K562 (cell line): ENCODE data around the gene TNIP2. TPM values are rescaled to one million over a fixed set of nuclear protein-coding genes. Genes with fewer than 3 reads are reported as not detected.

Source experiments
- ATAC-seq: fragments of 200-7000 bp; cut with Tn5 transposase; 3 replicates; pipeline ENCODE4 v1.9.1; 2020; ENCODE audit warnings: moderate library complexity
- BruUV-seq: library from RNA; stranded (reverse); fragments of 400-500 nt; replicated peaks from 2 replicates; lab custom pipeline; 2021; lab: Mats Ljungman, UMichigan
- CTCF ChIA-PET: fragments of 300-600 bp; formaldehyde crosslinking; extraction: SDS; loops from one replicate; lab custom pipeline; 2021; ENCODE audit warnings: low intra/inter-chr PET ratio; lab: Yijun Ruan, JAX
- POLR2A ChIA-PET: fragments of 300-600, 350-650 bp; sonication (Branson Sonifier 250); formaldehyde crosslinking; extraction: SDS; loops from one replicate; lab custom pipeline; 2021; ENCODE audit warnings: antibody characterized with exemption, inconsistent platforms; lab: Yijun Ruan, JAX
- DNase-seq, 4 experiments: peaks; one replicate each; pipeline versions ENCODE4 v3.0.0 to v3.0.0-alpha.2; 2011 to 2018; ENCODE audit warnings: low spot score in 3 of 4, mixed read lengths in 3 of 4; ENCODE audit errors: extremely low read depth in 1 of 4
- FAIRE-seq: peaks from 2 replicates; lab custom pipeline; 2011; peaks lifted over from hg19 to GRCh38; lab: Jason Lieb, UNC
- H2AFZ ChIP-seq: 2 replicates; pipeline ENCODE4 v1.6.0; 2011; ENCODE audit warnings: low read depth, low read length, control low read depth, inconsistent platforms
- H3K27ac ChIP-seq: fragments of 200-600 bp; 3 replicates; pipeline ENCODE4 v1.8.0; 2011; ENCODE audit warnings: low read depth, mild to moderate bottlenecking, control low read depth, inconsistent platforms, low read length, moderate library complexity, mixed read lengths; ENCODE audit errors: extremely low read depth
- H3K27me3 ChIP-seq, 2 experiments: fragments of 300-600 bp in 1 of 2; 2 replicates in 1 of 2; 3 replicates in 1 of 2; pipeline versions ENCODE4 v1.6.0 to v1.8.0; 2011; ENCODE audit warnings: inconsistent platforms in 2 of 2, low read length in 2 of 2, mild to moderate bottlenecking in 1 of 2, mixed read lengths in 1 of 2, moderate library complexity in 1 of 2; ENCODE audit not compliant: control insufficient read depth in 2 of 2, insufficient read depth in 2 of 2
- H3K36me3 ChIP-seq: fragments of 300-600 bp; 3 replicates; pipeline ENCODE4 v1.8.0; 2011; ENCODE audit warnings: mild to moderate bottlenecking, low read length, inconsistent platforms; ENCODE audit not compliant: control insufficient read depth, insufficient read depth
- H3K4me1 ChIP-seq, 2 experiments: fragments of 200-600 bp in 1 of 2; replicated peaks in 1 of 2; 2 replicates in 1 of 2; 3 replicates in 1 of 2; pipeline versions ENCODE4 v1.5.1 to v1.8.0; 2011; ENCODE audit warnings: inconsistent platforms in 2 of 2, low read length in 2 of 2, mild to moderate bottlenecking in 1 of 2, mixed read lengths in 1 of 2, moderate library complexity in 1 of 2; ENCODE audit not compliant: control insufficient read depth in 2 of 2, insufficient read depth in 2 of 2
- H3K4me2 ChIP-seq: 2 replicates; pipeline ENCODE4 v1.6.1; 2011; ENCODE audit warnings: low read length, control low read depth, inconsistent platforms, mixed read lengths; ENCODE audit not compliant: insufficient read depth
- H3K4me3 ChIP-seq: fragments of 200-600 bp; sonication (generic), shearing (Covaris generic); 2 replicates; pipeline ENCODE4 v1.5.1; 2016; ENCODE audit warnings: control low read depth, inconsistent platforms
- H3K79me2 ChIP-seq: fragments of 200-600 bp; 3 replicates; pipeline ENCODE4 v1.8.0; 2011; ENCODE audit warnings: low read length, inconsistent platforms; ENCODE audit not compliant: control insufficient read depth, insufficient read depth
- H3K9ac ChIP-seq, 2 experiments: 2 replicates each; pipeline versions ENCODE4 v1.6.0 to v1.6.1; 2011; ENCODE audit warnings: low read depth in 2 of 2, low read length in 2 of 2, control low read depth in 1 of 2, inconsistent platforms in 1 of 2, mild to moderate bottlenecking in 1 of 2, mixed read lengths in 1 of 2; ENCODE audit not compliant: insufficient read depth in 1 of 2
- H3K9me1 ChIP-seq: one replicate; pipeline ENCODE4 v1.6.0; 2011; ENCODE audit warnings: inconsistent platforms, mild to moderate bottlenecking, low read length, moderate library complexity; ENCODE audit not compliant: control insufficient read depth, insufficient read depth
- H3K9me3 ChIP-seq: replicated peaks from 2 replicates; pipeline ENCODE4 v1.5.1; 2011; ENCODE audit warnings: low read depth, low read length, inconsistent platforms; ENCODE audit not compliant: control insufficient read depth, insufficient read depth
- H4K20me1 ChIP-seq: replicated peaks from 2 replicates; pipeline ENCODE4 v1.6.1; 2011; ENCODE audit warnings: low read length, inconsistent platforms, mixed read lengths; ENCODE audit not compliant: control insufficient read depth, insufficient read depth
- E2F6 ChIP-seq, 2 experiments: IDR thresholded peaks; 2 replicates each; pipeline ENCODE4 v1.6.1; 2011; ENCODE audit warnings: borderline replicate concordance in 1 of 2, control low read depth in 1 of 2, low read depth in 1 of 2, low read length in 1 of 2, mild to moderate bottlenecking in 1 of 2, mixed read lengths in 1 of 2, moderate library complexity in 1 of 2; ENCODE audit not compliant: insufficient read depth in 1 of 2, insufficient read length in 1 of 2, poor library complexity in 1 of 2, severe bottlenecking in 1 of 2; ENCODE audit errors: extremely low read depth in 1 of 2
- MAX ChIP-seq: sonication (generic); formaldehyde crosslinking; IDR thresholded peaks from 2 replicates; pipeline ENCODE4 v1.9.0; 2022; ENCODE audit warnings: mild to moderate bottlenecking, missing genetic modification reagents
- ZNF239 ChIP-seq: fragments of 250-450 bp; sonication (Bioruptor Pico); IDR thresholded peaks from 2 replicates; pipeline ENCODE4 v1.4.0; 2020; ENCODE audit warnings: mild to moderate bottlenecking
- WGBS: fragments of 100-300 bp; shearing (Covaris generic); methylation state at CpG from one replicate; pipeline ENCODE4 v1.1.6; 2016; ENCODE audit warnings: low coverage, mixed read lengths; ENCODE audit not compliant: insufficient coverage; ENCODE audit errors: missing lambda C conversion rate; 5-methylcytosine and 5-hydroxymethylcytosine counted together
- in situ Hi-C: fragments of 300-500 bp; cut with MboI; formaldehyde crosslinking; loops from 4 replicates; pipeline ENCODE4 v1.15.0; 2018; ENCODE audit warnings: inconsistent platforms, mixed read lengths
- intact Hi-C: fragments of 100-400 bp; cut with micrococcal nuclease; formaldehyde crosslinking; loops from 2 replicates; pipeline ENCODE4 v1.14.2; 2022
- polyA plus RNA-seq, 8 experiments: library from polyadenylated mRNA; depleted of rRNA in 4 of 8; stranded (reverse) in 5 of 8; unstranded in 3 of 8; fragments of >200 nt; fragmentation: Nextera tagmentation in 2 of 8; fragmentation: Illumina TruSeq in 1 of 8; extraction: Ambion mirVana in 2 of 8; extraction: Trizol in 1 of 8; gene quantifications; 2 replicates each; pipeline versions ENCODE4 v1.2.1 to v1.2.3, GENCODE V29; 2011 to 2014; ENCODE audit warnings: inconsistent platforms in 1 of 8, missing spikeins in 1 of 8
- total RNA-seq, 7 experiments: library from RNA; depleted of rRNA in 6 of 7; stranded (reverse); fragments of >200 nt in 6 of 7; fragmentation: Illumina TruSeq in 2 of 7; extraction: Trizol in 2 of 7; gene quantifications; 2 replicates each; pipeline versions ENCODE4 v1.2.1 to v1.2.3, GENCODE V29; 2011 to 2021; ENCODE audit warnings: low replicate concordance in 1 of 7

Gene TNIP2
- total and polyA plus RNA-seq, 9 of the 15 experiments (the other 6 are each of a cell fraction or from before 2014, with no cell fraction given), result 0.61 to 42.6 (median 19.5) TPM

- no peak overlapping the region for H3K4me3 ChIP-seq
- no peaks in the 10 kb centered on the region; the same call in 2 of the 3 replicates for H3K79me2 ChIP-seq
- ATAC-seq, result peak; percentile 8; the same call in 1 of the 3 replicates
- H3K27ac ChIP-seq, result no peak overlapping the region
- WGBS, result 54% methylated on average over 18 of the region's 19 CpGs
- H3K9ac ChIP-seq, result peak overlapping the region in 1 of 2 experiments; percentile 75; a peak in 2 of 4 replicates
- H3K27me3 ChIP-seq, result no peaks in the 10 kb centered on the region
- H3K4me2 ChIP-seq, result no peak overlapping the region
- no peak overlapping the region for H2AFZ ChIP-seq
- intact Hi-C loops, result loop anchor here (5.0 kb wide), 2 partner anchors 51 to 76 kb away; partner anchors contain the start of gene ADD1
- CTCF ChIA-PET, result no interaction called here
- H3K9me3 ChIP-seq, result no peaks in the 10 kb centered on the region
- TF ChIP-seq E2F6 (IDR thresholded peaks at IDR 0.05; ENCODE audit: borderline replicate concordance in 1 of 2, extremely low read depth in 1 of 2, insufficient read depth in 1 of 2, insufficient read length in 1 of 2, low read depth in 1 of 2, low read length in 1 of 2, poor library complexity in 1 of 2, severe bottlenecking in 1 of 2) (peak in 1 of 2 experiments; percentile 14), ZNF239 (CRISPR knock-in tag) (no peak), MAX (CRISPR knock-in tag) (peak; percentile 60)
- no peaks in the 10 kb centered on the region for H3K9me1 ChIP-seq
- peaks cover 15 to 89% of the 10 kb centered on the region in 2 experiments for H3K4me1 ChIP-seq
- no peaks in the 10 kb centered on the region for H3K36me3 ChIP-seq
- FAIRE-seq, result no peak
- DNase-seq, result peak in 1 of 4 experiments; percentile 43
- POLR2A ChIA-PET, result interaction anchor here (0.6 to 1.0 kb wide), 4 partner anchors 10 to 310 kb away, joined by 3 to 4 read pairs (median 3); no protein-coding TSS in a partner anchor
- H4K20me1 ChIP-seq, result no peaks in the 10 kb centered on the region; the same call in 1 of the 2 replicates
- in situ Hi-C loops, result no loop called here
- BruUV-seq, result no TSS peak
Observed at GRCh38 chr4:2790583-2791517, 34.7 kb upstream of the TNIP2 start.
